Measurements from ENCODE around the gene HACD2. TPM values are rescaled to one million over a fixed set of nuclear protein-coding genes. Genes with fewer than 3 reads are reported as not detected.

HACD2 gene
- total RNA-seq = 10 to 100 TPM; 22.7 to 28.6 TPM

- TF ChIP-seq CTCF (IDR thresholded peaks at IDR 0.05) = no peak
- no peaks in the 10 kb centered on the region for H3K27me3 ChIP-seq
- peaks cover 0 to 17% of the 10 kb centered on the region in 2 donors for H3K4me1 ChIP-seq
- H3K4me3 ChIP-seq = peak within 1 kb of the TSS; percentile 91 to 99
- H3K36me3 ChIP-seq = peaks cover 6% of the 10 kb centered on the region
- no peaks in the 10 kb centered on the region for H3K9me3 ChIP-seq
- peak; percentile 96 for DNase-seq (ENCODE audit: low spot score)
- peak within 1 kb of the TSS; percentile 95 to 98 for H3K27ac ChIP-seq
These were observed at the start of gene HACD2 for GRCh38 chr3:123584988-123585937. TSS of gene HACD2 (minus strand) at chr3:123585053. CDS start at chr3:123585027, 26 bp downstream.

- peaks cover 10% of the 10 kb centered on the region for H3K36me3 ChIP-seq
- DNase-seq (ENCODE audit: low spot score) = no peak
- no peaks in the 10 kb centered on the region for H3K9me3 ChIP-seq
- H3K27me3 ChIP-seq = no peaks in the 10 kb centered on the region
- H3K27ac ChIP-seq = peak overlapping the region in 1 of 2 donors; percentile 60
- no peak for TF ChIP-seq CTCF (IDR thresholded peaks at IDR 0.05)
- no peak overlapping the region for H3K4me3 ChIP-seq
- peaks cover 0 to 40% of the 10 kb centered on the region in 2 donors for H3K4me1 ChIP-seq
These were observed 49.5 kb upstream of the HACD2 start for GRCh38 chr3:123634149-123635051.

GRCh38 chr3:123633530-123633929 lies 48.7 kb upstream of the HACD2 start:
- Histone ChIP-seq H3K36me3 (peaks cover 10% of the 10 kb centered on the region), H3K4me1 (peaks cover 0 to 42% of the 10 kb centered on the region in 2 donors), H3K27me3 (no peaks in the 10 kb centered on the region), H3K9me3 (no peaks in the 10 kb centered on the region), H3K27ac (no peak overlapping the region), H3K4me3 (no peak overlapping the region)
- no peak for DNase-seq (ENCODE audit: low spot score)
- TF ChIP-seq CTCF (IDR thresholded peaks at IDR 0.05) = no peak

GRCh38 chr3:123632161-123632655 lies 47.4 kb upstream of the HACD2 start:
- no peaks in the 10 kb centered on the region for H3K27me3 ChIP-seq
- H3K36me3 ChIP-seq = peaks cover 1% of the 10 kb centered on the region
- H3K27ac ChIP-seq = peak overlapping the region in 1 of 2 donors; percentile 31
- no peak for DNase-seq (ENCODE audit: low spot score)
- no peak for TF ChIP-seq CTCF (IDR thresholded peaks at IDR 0.05)
- no peak overlapping the region for H3K4me3 ChIP-seq
- H3K4me1 ChIP-seq = peaks cover 0 to 49% of the 10 kb centered on the region in 2 donors
- no peaks in the 10 kb centered on the region for H3K9me3 ChIP-seq

- peaks cover 0 to 32% of the 10 kb centered on the region in 2 donors for H3K4me1 ChIP-seq
- no peak overlapping the region for H3K27ac ChIP-seq
- H3K36me3 ChIP-seq = no peaks in the 10 kb centered on the region
- no peaks in the 10 kb centered on the region for H3K27me3 ChIP-seq
- no peaks in the 10 kb centered on the region for H3K9me3 ChIP-seq
- no peak overlapping the region for H3K4me3 ChIP-seq
- TF ChIP-seq CTCF (IDR thresholded peaks at IDR 0.05) = no peak
- DNase-seq (ENCODE audit: low spot score) = no peak
These were observed 44.8 kb upstream of the HACD2 start for GRCh38 chr3:123629747-123630047.
